NCI-H2081 treated with DMSO at 0.1 percent for 48 hours (cell line): ENCODE results near the gene PAPPA2.
"Not testable (repeated sequence)": the region's sequence is repeated elsewhere in the genome, so short reads cannot be mapped to it uniquely, and the experiment has no call there.

ENCODE experiments used
- DNase-seq: peaks from one replicate; lab custom pipeline; 2025; lab: John Stamatoyannopoulos, UW

Gene PAPPA2

GRCh38 chr1:176552217-176552991 lies 89.4 kb downstream of the PAPPA2 start:
- DNase-seq = no peak

- DNase-seq = no peak
Measured at GRCh38 chr1:176552999-176553398, 90.0 kb downstream of the PAPPA2 start.

GRCh38 chr1:176556288-176556687 lies 93.3 kb downstream of the PAPPA2 start:
- DNase-seq = no peak

- no peak for DNase-seq
Measured at GRCh38 chr1:176557543-176558258, 94.7 kb downstream of the PAPPA2 start.

- DNase-seq = no peak
Measured at GRCh38 chr1:176558561-176558960, 95.6 kb downstream of the PAPPA2 start.

- DNase-seq = no peak
Measured at GRCh38 chr1:176559474-176559873, 96.5 kb downstream of the PAPPA2 start.

GRCh38 chr1:176559878-176560277 lies 96.9 kb downstream of the PAPPA2 start:
- DNase-seq = no peak

- no peak for DNase-seq
Measured at GRCh38 chr1:176560681-176561080, 97.7 kb downstream of the PAPPA2 start.

- DNase-seq = not testable (repeated sequence)
Measured at GRCh38 chr1:176561761-176562160, 98.8 kb downstream of the PAPPA2 start.

- DNase-seq = no peak
Measured at GRCh38 chr1:176566004-176566975, 103.3 kb downstream of the PAPPA2 start.

- DNase-seq = no peak
Measured at GRCh38 chr1:176567190-176567794, 104.3 kb downstream of the PAPPA2 start.

- no peak for DNase-seq
Measured at GRCh38 chr1:176568185-176568584, 105.2 kb downstream of the PAPPA2 start.

- no peak for DNase-seq
Measured at GRCh38 chr1:176574756-176575155, 111.8 kb downstream of the PAPPA2 start.

- no peak for DNase-seq
Measured at GRCh38 chr1:176575991-176576390, 113.0 kb downstream of the PAPPA2 start.

GRCh38 chr1:176576670-176577069 lies 113.7 kb downstream of the PAPPA2 start:
- DNase-seq = no peak

- DNase-seq = no peak
Measured at GRCh38 chr1:176577646-176578197, 114.7 kb downstream of the PAPPA2 start.

GRCh38 chr1:176579087-176579486 lies 116.1 kb downstream of the PAPPA2 start:
- no peak for DNase-seq

GRCh38 chr1:176595217-176595616 lies 132.2 kb downstream of the PAPPA2 start:
- DNase-seq = no peak

- no peak for DNase-seq
Measured at GRCh38 chr1:176601348-176601747, 138.4 kb downstream of the PAPPA2 start.

- DNase-seq = no peak
Measured at GRCh38 chr1:176602388-176603004, 139.5 kb downstream of the PAPPA2 start.

- DNase-seq = no peak
Measured at GRCh38 chr1:176603696-176604095, 140.7 kb downstream of the PAPPA2 start.
